GM10266 (cell line): ENCODE data around the gene TESK2.
A peak's percentile ranks its signal among the peaks of the same experiment; 100 is the strongest.
"Not testable (repeated sequence)": the region's sequence is repeated elsewhere in the genome, so short reads cannot be mapped to it uniquely, and the experiment has no call there.

Source experiments
- DNase-seq: peaks from one replicate; pipeline ENCODE4 v3.0.0; 2012; ENCODE audit errors: extremely low spot score
- CTCF ChIP-seq: IDR thresholded peaks from 2 replicates; pipeline ENCODE4 v1.5.1; 2012; ENCODE audit warnings: mild to moderate bottlenecking, low read depth; ENCODE audit not compliant: control insufficient read depth, insufficient read depth; ENCODE audit errors: missing control alignments

TESK2 gene

GRCh38 chr1:45364294-45364693 lies 126.7 kb downstream of the TESK2 start:
- no peak for DNase-seq
- TF ChIP-seq CTCF, result no peak

- DNase-seq, result not testable (repeated sequence)
Measured at GRCh38 chr1:45360981-45361380, 130.0 kb downstream of the TESK2 start.

GRCh38 chr1:45359882-45360513 lies 131.0 kb downstream of the TESK2 start:
- peak; percentile 36 for DNase-seq
- peak; percentile 60 for TF ChIP-seq CTCF

GRCh38 chr1:45356186-45356585 lies 134.8 kb downstream of the TESK2 start:
- no peak for TF ChIP-seq CTCF
- no peak for DNase-seq

- no peak for TF ChIP-seq CTCF
- DNase-seq, result no peak
Measured at GRCh38 chr1:45355683-45356082, 135.3 kb downstream of the TESK2 start.

- no peak for DNase-seq
- no peak for TF ChIP-seq CTCF
Measured at GRCh38 chr1:45354838-45355237, 136.1 kb downstream of the TESK2 start.

- DNase-seq, result no peak
- TF ChIP-seq CTCF, result no peak
Measured at GRCh38 chr1:45353685-45354084, 137.3 kb downstream of the TESK2 start.

GRCh38 chr1:45351508-45351907 lies 139.5 kb downstream of the TESK2 start:
- TF ChIP-seq CTCF, result no peak

More at GRCh38 chr1:45351508-45351907, 139.5 kb downstream of the TESK2 start:
- no peak for DNase-seq
